ENCODE data around the gene TMEM132D. TPM values are rescaled to one million over a fixed set of nuclear protein-coding genes. Genes with fewer than 3 reads are reported as not detected.

The TMEM132D gene
- total RNA-seq, 1 experiment from 2014 or later, result not detected

DNA sequence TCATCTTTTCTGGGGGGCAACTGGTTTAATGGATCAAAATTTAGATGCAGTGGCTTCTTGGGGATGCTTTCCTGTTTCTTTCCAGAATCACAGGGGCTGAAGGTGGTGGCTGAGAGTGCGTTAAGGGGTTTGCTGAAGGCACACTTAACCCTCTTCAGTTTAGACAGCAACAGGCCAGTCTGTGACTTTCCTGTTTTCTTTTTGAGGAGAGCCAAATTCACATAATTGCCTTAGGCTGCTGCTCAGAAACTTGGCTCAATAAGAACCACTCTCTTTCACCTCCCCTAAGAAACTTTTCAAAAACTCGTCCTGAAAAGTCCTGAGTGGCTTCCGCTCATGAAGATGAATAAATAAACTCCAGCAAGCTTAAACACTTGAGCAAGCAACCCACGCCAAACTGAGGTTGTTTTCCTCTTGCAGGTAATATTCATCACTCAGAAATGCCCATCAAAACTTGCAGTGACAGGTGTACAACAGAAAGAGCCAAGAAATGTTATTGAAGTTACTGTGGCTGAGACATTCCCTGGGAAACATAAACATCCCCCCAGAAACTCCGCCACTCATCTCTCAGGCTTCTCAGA lies 510.4 kb downstream of the TMEM132D start:
- TF ChIP-seq, protein P1, sequence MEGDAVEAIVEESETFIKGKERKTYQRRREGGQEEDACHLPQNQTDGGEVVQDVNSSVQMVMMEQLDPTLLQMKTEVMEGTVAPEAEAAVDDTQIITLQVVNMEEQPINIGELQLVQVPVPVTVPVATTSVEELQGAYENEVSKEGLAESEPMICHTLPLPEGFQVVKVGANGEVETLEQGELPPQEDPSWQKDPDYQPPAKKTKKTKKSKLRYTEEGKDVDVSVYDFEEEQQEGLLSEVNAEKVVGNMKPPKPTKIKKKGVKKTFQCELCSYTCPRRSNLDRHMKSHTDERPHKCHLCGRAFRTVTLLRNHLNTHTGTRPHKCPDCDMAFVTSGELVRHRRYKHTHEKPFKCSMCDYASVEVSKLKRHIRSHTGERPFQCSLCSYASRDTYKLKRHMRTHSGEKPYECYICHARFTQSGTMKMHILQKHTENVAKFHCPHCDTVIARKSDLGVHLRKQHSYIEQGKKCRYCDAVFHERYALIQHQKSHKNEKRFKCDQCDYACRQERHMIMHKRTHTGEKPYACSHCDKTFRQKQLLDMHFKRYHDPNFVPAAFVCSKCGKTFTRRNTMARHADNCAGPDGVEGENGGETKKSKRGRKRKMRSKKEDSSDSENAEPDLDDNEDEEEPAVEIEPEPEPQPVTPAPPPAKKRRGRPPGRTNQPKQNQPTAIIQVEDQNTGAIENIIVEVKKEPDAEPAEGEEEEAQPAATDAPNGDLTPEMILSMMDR (conservative IDR thresholded peaks at IDR 0.05; ENCODE audit: low read depth, low read length), result no peak
- no peak for TF ChIP-seq EZH2 (IDR thresholded peaks at IDR 0.05; ENCODE audit: borderline replicate concordance, low read depth, low read length, poor library complexity, severe bottlenecking)
- H3K36me3 ChIP-seq (ENCODE audit: insufficient read depth, low read length, poor library complexity, severe bottlenecking), result no peaks in the 10 kb centered on the region
- POLR2A ChIA-PET (ENCODE audit: low non-redundant PET), result no interaction called here
- DNase-seq (ENCODE audit: low spot score), result no peak
- no TSS peak for BruUV-seq (replicated peaks)
- no peaks in the 10 kb centered on the region for H3K27me3 ChIP-seq (replicated peaks; ENCODE audit: insufficient read depth, low read depth, low read length, poor library complexity)
- no peak overlapping the region for H3K27ac ChIP-seq (ENCODE audit: low read depth, low read length, poor library complexity, severe bottlenecking)
- intact Hi-C loops (cut with micrococcal nuclease; ENCODE audit: unreplicated experiment), result no loop called here
- H3K9me3 ChIP-seq (ENCODE audit: low read depth, low read length, poor library complexity, severe bottlenecking), result peaks cover 13% of the 10 kb centered on the region
- no peaks in the 10 kb centered on the region for H3K4me1 ChIP-seq (ENCODE audit: insufficient read depth, low read length, poor library complexity, severe bottlenecking)
- H3K4me3 ChIP-seq (ENCODE audit: low read depth, low read length, poor library complexity, severe bottlenecking), result no peak overlapping the region
- CTCF ChIA-PET, result no interaction called here

DNA sequence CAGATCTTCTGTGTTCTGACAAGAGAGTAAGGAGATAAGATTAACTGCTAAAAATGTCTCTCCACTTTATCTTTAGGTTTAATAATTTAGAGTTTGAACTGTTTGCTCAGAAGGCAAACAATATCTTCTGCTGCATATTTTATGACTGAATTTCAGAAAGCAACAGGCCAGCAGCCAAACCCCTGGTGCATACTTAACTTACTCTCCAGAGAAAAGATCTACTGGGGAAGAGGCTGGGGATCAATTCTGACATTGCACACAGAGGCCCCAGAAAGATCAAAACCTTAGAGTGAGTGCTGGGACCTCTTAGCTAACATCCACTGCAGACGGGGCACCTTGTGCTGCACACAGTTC lies 518.2 kb downstream of the TMEM132D start:
- no peaks in the 10 kb centered on the region for H3K4me1 ChIP-seq (ENCODE audit: insufficient read depth, low read length, poor library complexity, severe bottlenecking)
- no TSS peak for BruUV-seq (replicated peaks)
- intact Hi-C loops (cut with micrococcal nuclease; ENCODE audit: unreplicated experiment), result no loop called here
- TF ChIP-seq, protein P1 (conservative IDR thresholded peaks at IDR 0.05; ENCODE audit: low read depth, low read length), result no peak
- TF ChIP-seq EZH2 (IDR thresholded peaks at IDR 0.05; ENCODE audit: borderline replicate concordance, low read depth, low read length, poor library complexity, severe bottlenecking), result no peak
- POLR2A ChIA-PET (ENCODE audit: low non-redundant PET), result no interaction called here
- peaks cover 28% of the 10 kb centered on the region for H3K9me3 ChIP-seq (ENCODE audit: low read depth, low read length, poor library complexity, severe bottlenecking)
- no peak overlapping the region for H3K27ac ChIP-seq (ENCODE audit: low read depth, low read length, poor library complexity, severe bottlenecking)
- no peaks in the 10 kb centered on the region for H3K36me3 ChIP-seq (ENCODE audit: insufficient read depth, low read length, poor library complexity, severe bottlenecking)
- no peak overlapping the region for H3K4me3 ChIP-seq (ENCODE audit: low read depth, low read length, poor library complexity, severe bottlenecking)
- DNase-seq (ENCODE audit: low spot score), result no peak
- no peaks in the 10 kb centered on the region for H3K27me3 ChIP-seq (replicated peaks; ENCODE audit: insufficient read depth, low read depth, low read length, poor library complexity)
- CTCF ChIA-PET, result no interaction called here

DNA sequence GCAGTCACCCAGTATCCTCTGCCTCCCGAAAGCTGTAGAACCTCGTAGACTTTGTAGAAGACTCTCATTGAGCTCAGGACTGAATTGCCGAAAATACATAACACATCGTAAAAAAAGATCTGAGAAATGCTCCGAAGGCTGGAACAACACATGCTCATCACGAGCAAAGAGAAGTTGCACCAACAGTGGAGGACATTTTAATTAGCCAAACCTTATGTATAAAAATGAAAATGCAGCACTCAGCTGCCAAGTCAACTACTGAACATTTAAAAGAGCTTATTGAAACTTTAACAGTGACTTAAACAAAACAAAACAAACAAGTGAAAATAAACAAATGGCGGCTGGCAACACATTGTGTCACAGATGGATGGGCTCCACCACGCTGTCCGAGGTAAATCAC lies 519.9 kb downstream of the TMEM132D start:
- H3K4me1 ChIP-seq (ENCODE audit: insufficient read depth, low read length, poor library complexity, severe bottlenecking), result no peaks in the 10 kb centered on the region
- ChIA-PET CTCF (no interaction called here), POLR2A (ENCODE audit: low non-redundant PET) (no interaction called here)
- intact Hi-C loops (cut with micrococcal nuclease; ENCODE audit: unreplicated experiment), result no loop called here
- H3K36me3 ChIP-seq (ENCODE audit: insufficient read depth, low read length, poor library complexity, severe bottlenecking), result no peaks in the 10 kb centered on the region
- TF ChIP-seq, protein P1 (conservative IDR thresholded peaks at IDR 0.05; ENCODE audit: low read depth, low read length), result no peak
- TF ChIP-seq EZH2 (IDR thresholded peaks at IDR 0.05; ENCODE audit: borderline replicate concordance, low read depth, low read length, poor library complexity, severe bottlenecking), result no peak
- peaks cover 28% of the 10 kb centered on the region for H3K9me3 ChIP-seq (ENCODE audit: low read depth, low read length, poor library complexity, severe bottlenecking)
- no TSS peak for BruUV-seq (replicated peaks)
- no peak overlapping the region for H3K4me3 ChIP-seq (ENCODE audit: low read depth, low read length, poor library complexity, severe bottlenecking)
- H3K27me3 ChIP-seq (replicated peaks; ENCODE audit: insufficient read depth, low read depth, low read length, poor library complexity), result no peaks in the 10 kb centered on the region
- no peak overlapping the region for H3K27ac ChIP-seq (ENCODE audit: low read depth, low read length, poor library complexity, severe bottlenecking)
- no peak for DNase-seq (ENCODE audit: low spot score)
